Suprapubic skin (tissue), 4 donors: ENCODE results near the gene TSPAN19. TPM values are rescaled to one million over a fixed set of nuclear protein-coding genes. Genes with fewer than 3 reads are reported as not detected.
A peak's percentile ranks its signal among the peaks of the same experiment; 100 is the strongest.

Experiments
- DNase-seq, 2 donors: peaks; one replicate each; pipeline ENCODE4 v3.0.0-alpha.2; 2019; ENCODE audit warnings: low spot score in 2 of 2
- H3K27ac ChIP-seq: fragments of 200-600 bp; sonication (generic); one replicate; pipeline ENCODE4 v1.5.1; 2019
- H3K27me3 ChIP-seq: fragments of 200-600 bp; sonication (generic); one replicate; pipeline ENCODE4 v1.5.1; 2019
- H3K36me3 ChIP-seq: fragments of 200-600 bp; sonication (generic); one replicate; pipeline ENCODE4 v1.5.1; 2019
- H3K4me1 ChIP-seq: fragments of 200-600 bp; sonication (generic); one replicate; pipeline ENCODE4 v1.5.1; 2019
- H3K4me3 ChIP-seq: fragments of 200-600 bp; sonication (generic); one replicate; pipeline ENCODE4 v1.5.1; 2019; ENCODE audit warnings: mild to moderate bottlenecking
- H3K9me3 ChIP-seq: fragments of 200-600 bp; sonication (generic); one replicate; pipeline ENCODE4 v1.5.1; 2019
- EP300 ChIP-seq: sonication (generic); formaldehyde crosslinking; IDR thresholded peaks from one replicate; pipeline ENCODE4 v1.6.1; 2017; ENCODE audit warnings: antibody characterized with exemption
- POLR2A ChIP-seq, 2 donors: fragments of 450-650 bp; IDR thresholded peaks; one replicate each; pipeline ENCODE4 v1.6.1; 2017; ENCODE audit warnings: antibody characterized with exemption in 2 of 2, mild to moderate bottlenecking in 2 of 2, moderate library complexity in 2 of 2
- POLR2AphosphoS5 ChIP-seq, 3 donors: sonication (generic); formaldehyde crosslinking; IDR thresholded peaks; one replicate each; pipeline ENCODE4 v1.6.1; 2017; ENCODE audit warnings: antibody characterized with exemption in 3 of 3
- WGBS: methylation state at CpG from one replicate; pipeline ENCODE4 v1.1.5; 2018; 5-methylcytosine and 5-hydroxymethylcytosine counted together
- total RNA-seq, 4 donors: library from RNA; depleted of rRNA; stranded (reverse); fragments of >200 nt; gene quantifications; one replicate each; pipeline ENCODE4 v1.1.0, GENCODE V29; 2016
- TF ChIP-seq, protein P1 (sequence below), 2 donors: fragments of 200-600 bp in 1 of 2; fragments of 450-650 bp in 1 of 2; sonication (generic) in 1 of 2; IDR thresholded peaks; one replicate each; pipeline ENCODE4 v1.5.1; 2016 to 2019; ENCODE audit warnings: antibody characterized with exemption in 2 of 2, mild to moderate bottlenecking in 1 of 2, moderate library complexity in 1 of 2

Gene TSPAN19
- not detected for total RNA-seq

- H3K27ac ChIP-seq: no peak within 1 kb of the TSS
- no peaks in the 10 kb centered on the region for H3K9me3 ChIP-seq
- 4% methylated on average over 22 of the region's 22 CpGs for WGBS
- H3K4me3 ChIP-seq: peak within 1 kb of the TSS; percentile 45
- peaks cover 15% of the 10 kb centered on the region for H3K27me3 ChIP-seq
- no peak for TF ChIP-seq POLR2AphosphoS5 (IDR thresholded peaks at IDR 0.05)
- TF ChIP-seq, protein P1, sequence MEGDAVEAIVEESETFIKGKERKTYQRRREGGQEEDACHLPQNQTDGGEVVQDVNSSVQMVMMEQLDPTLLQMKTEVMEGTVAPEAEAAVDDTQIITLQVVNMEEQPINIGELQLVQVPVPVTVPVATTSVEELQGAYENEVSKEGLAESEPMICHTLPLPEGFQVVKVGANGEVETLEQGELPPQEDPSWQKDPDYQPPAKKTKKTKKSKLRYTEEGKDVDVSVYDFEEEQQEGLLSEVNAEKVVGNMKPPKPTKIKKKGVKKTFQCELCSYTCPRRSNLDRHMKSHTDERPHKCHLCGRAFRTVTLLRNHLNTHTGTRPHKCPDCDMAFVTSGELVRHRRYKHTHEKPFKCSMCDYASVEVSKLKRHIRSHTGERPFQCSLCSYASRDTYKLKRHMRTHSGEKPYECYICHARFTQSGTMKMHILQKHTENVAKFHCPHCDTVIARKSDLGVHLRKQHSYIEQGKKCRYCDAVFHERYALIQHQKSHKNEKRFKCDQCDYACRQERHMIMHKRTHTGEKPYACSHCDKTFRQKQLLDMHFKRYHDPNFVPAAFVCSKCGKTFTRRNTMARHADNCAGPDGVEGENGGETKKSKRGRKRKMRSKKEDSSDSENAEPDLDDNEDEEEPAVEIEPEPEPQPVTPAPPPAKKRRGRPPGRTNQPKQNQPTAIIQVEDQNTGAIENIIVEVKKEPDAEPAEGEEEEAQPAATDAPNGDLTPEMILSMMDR (IDR thresholded peaks at IDR 0.05): no peak
- no peak for TF ChIP-seq POLR2A (IDR thresholded peaks at IDR 0.05)
- TF ChIP-seq EP300: no peak
- no peaks in the 10 kb centered on the region for H3K4me1 ChIP-seq
- H3K36me3 ChIP-seq: no peaks in the 10 kb centered on the region
- DNase-seq: peak; percentile 54 to 76
Observed at GRCh38 chr12:85036234-85036707, at the start of gene TSPAN19, which contains the start of gene LRRIQ1. Gene TSPAN19 (minus strand): TSS chr12:85036277. CDS start chr12:85029946, 6,331 bp downstream. Gene LRRIQ1 (plus strand): TSS chr12:85036351. CDS start chr12:85038177, 1,826 bp downstream.

DNA sequence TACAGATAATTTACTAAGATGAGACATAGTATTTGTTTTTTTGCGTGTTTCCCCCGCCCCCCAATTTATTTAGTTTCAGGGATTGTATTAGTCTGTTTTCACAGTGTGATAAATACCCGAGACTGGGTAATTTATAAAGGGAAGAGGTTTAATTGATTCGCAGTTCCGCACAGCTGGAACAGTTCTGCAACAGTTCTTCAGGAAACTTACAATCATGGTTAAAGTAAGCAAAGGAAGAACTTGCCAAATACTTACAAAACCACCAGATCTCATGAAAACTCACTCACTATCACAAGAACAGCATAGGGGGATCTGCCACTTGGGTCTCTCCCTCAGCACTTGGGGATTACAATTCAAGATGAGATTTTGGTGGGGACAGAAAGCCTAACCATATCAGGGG is 49.0 kb upstream of the TSPAN19 start:
- DNase-seq: no peak
- no peak overlapping the region for H3K4me3 ChIP-seq
- no peak overlapping the region for H3K27ac ChIP-seq
- H3K9me3 ChIP-seq: no peaks in the 10 kb centered on the region
- no peaks in the 10 kb centered on the region for H3K27me3 ChIP-seq
- H3K4me1 ChIP-seq: no peaks in the 10 kb centered on the region
- no peaks in the 10 kb centered on the region for H3K36me3 ChIP-seq
- 86% methylated on average over 5 of the region's 5 CpGs for WGBS
- no peak for TF ChIP-seq POLR2AphosphoS5 (IDR thresholded peaks at IDR 0.05)
- no peak for TF ChIP-seq POLR2A (IDR thresholded peaks at IDR 0.05)
- no peak for TF ChIP-seq EP300
- TF ChIP-seq, protein P1 (IDR thresholded peaks at IDR 0.05): no peak

DNA sequence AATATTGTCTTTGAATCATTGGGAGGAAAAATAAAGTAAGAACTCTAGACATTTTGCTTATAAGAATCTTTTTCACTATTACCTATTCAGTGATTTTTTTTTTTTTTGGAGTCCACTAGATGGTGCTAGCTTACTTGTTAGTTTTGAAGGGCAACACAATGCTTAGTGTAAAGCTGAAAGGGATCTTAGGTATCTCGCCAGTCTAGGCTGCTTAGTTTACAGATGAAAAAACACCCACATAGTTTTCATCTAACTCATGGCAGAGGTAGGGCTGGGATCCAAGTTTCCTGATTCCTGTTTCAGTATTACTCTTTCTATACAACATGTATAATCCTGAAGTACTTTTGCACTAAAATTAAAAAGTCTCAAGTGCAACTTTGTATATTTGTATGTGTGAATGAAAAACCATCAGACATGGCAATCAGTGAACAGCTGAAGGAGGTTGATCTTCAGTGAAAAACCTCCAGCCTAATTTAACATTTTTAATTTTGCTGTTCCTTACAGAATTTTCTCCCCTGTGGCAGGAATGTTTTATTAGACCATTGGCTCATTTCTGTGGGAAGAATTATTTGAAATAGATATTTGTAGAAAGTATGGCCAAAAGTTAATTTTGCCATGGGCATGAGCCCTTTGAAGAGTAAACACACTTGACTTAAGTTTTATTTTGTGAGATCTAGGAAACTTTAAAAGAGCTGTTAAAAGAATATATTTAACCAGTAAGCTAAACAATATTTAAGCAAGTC is 40.8 kb upstream of the TSPAN19 start:
- Histone ChIP-seq H3K27ac (no peak overlapping the region), H3K4me3 (no peak overlapping the region), H3K36me3 (no peaks in the 10 kb centered on the region), H3K4me1 (no peaks in the 10 kb centered on the region), H3K9me3 (no peaks in the 10 kb centered on the region), H3K27me3 (no peaks in the 10 kb centered on the region)
- WGBS: 3% methylated on average over 1 of the region's 1 CpG
- TF ChIP-seq POLR2A (IDR thresholded peaks at IDR 0.05): no peak
- TF ChIP-seq, protein P1 (IDR thresholded peaks at IDR 0.05): peak in 1 of 2 donors; percentile 10
- TF ChIP-seq POLR2AphosphoS5 (IDR thresholded peaks at IDR 0.05): no peak
- TF ChIP-seq EP300: no peak
- no peak for DNase-seq

GRCh38 chr12:85072826-85073225 is 36.7 kb upstream of the TSPAN19 start:
- Histone ChIP-seq H3K36me3 (no peaks in the 10 kb centered on the region), H3K4me1 (no peaks in the 10 kb centered on the region), H3K27me3 (no peaks in the 10 kb centered on the region), H3K4me3 (no peak overlapping the region), H3K9me3 (no peaks in the 10 kb centered on the region), H3K27ac (no peak overlapping the region)
- 89% methylated on average over 1 of the region's 1 CpG for WGBS
- DNase-seq: no peak
- TF ChIP-seq EP300 (no peak), POLR2A (IDR thresholded peaks at IDR 0.05) (no peak), POLR2AphosphoS5 (IDR thresholded peaks at IDR 0.05) (no peak)
- TF ChIP-seq, protein P1 (IDR thresholded peaks at IDR 0.05): no peak

- Histone ChIP-seq H3K4me1 (no peaks in the 10 kb centered on the region), H3K9me3 (no peaks in the 10 kb centered on the region), H3K27me3 (no peaks in the 10 kb centered on the region), H3K27ac (no peak overlapping the region), H3K36me3 (no peaks in the 10 kb centered on the region), H3K4me3 (no peak overlapping the region)
- 64% methylated on average over 3 of the region's 3 CpGs for WGBS
- TF ChIP-seq EP300: no peak
- DNase-seq: no peak
Observed at GRCh38 chr12:85065837-85066482, 29.9 kb upstream of the TSPAN19 start.
